Gastroesophageal sphincter (tissue), 3 donors: Measurements from ENCODE around the gene OCA2.

Experiments
- CTCF ChIP-seq, 4 experiments: fragments of 200-600 bp in 2 of 4; fragments of 450-650 bp in 2 of 4; sonication (generic) in 1 of 4; IDR thresholded peaks; one replicate each; pipeline ENCODE4 v1.5.1; 2017 to 2019; ENCODE audit warnings: antibody characterized with exemption in 4 of 4, mild to moderate bottlenecking in 2 of 4, moderate library complexity in 2 of 4
- POLR2A ChIP-seq, 2 donors: fragments of 450-650 bp; IDR thresholded peaks; one replicate each; pipeline ENCODE4 v1.6.1; 2017; ENCODE audit warnings: antibody characterized with exemption in 2 of 2, mild to moderate bottlenecking in 2 of 2, moderate library complexity in 1 of 2

GRCh38 chr15:28140062-28140461 lies 40.9 kb upstream of the OCA2 start:
- no peak for TF ChIP-seq CTCF (IDR thresholded peaks at IDR 0.05)
- no peak for TF ChIP-seq POLR2A (IDR thresholded peaks at IDR 0.05)
